GM12878 (cell line): ENCODE results near the gene DUSP15.

Source experiments
- NKRF ChIP-seq: fragments of 450-650 bp; conservative IDR thresholded peaks from 2 replicates; pipeline ENCODE4 v1.6.1; 2017; ENCODE audit warnings: mild to moderate bottlenecking, moderate library complexity
- SMAD1 ChIP-seq: fragments of 450-650 bp; IDR thresholded peaks from 2 replicates; pipeline ENCODE4 v1.6.1; 2018; ENCODE audit warnings: mild to moderate bottlenecking, low read depth; ENCODE audit not compliant: partially characterized antibody
- ZBED1 ChIP-seq: IDR thresholded peaks from 2 replicates; pipeline ENCODE4 v1.6.1; 2016; ENCODE audit warnings: borderline replicate concordance

GRCh38 chr20:31901615-31902014 lies 31.3 kb upstream of the DUSP15 start:
- no peak for TF ChIP-seq NKRF
- no peak for TF ChIP-seq SMAD1
- TF ChIP-seq ZBED1, result no peak
